HG03521 (cell line): ENCODE results near the gene SUMO2.
"Not testable (repeated sequence)": the region's sequence is repeated elsewhere in the genome, so short reads cannot be mapped to it uniquely, and the experiment has no call there.

Experiments
- ATAC-seq: cut with Tn5 transposase; IDR thresholded peaks from one replicate; pipeline ENCODE4 v1.9.1; 2021; ENCODE audit warnings: mild to moderate bottlenecking, moderate library complexity; ENCODE audit not compliant: unreplicated experiment

SUMO2 gene

DNA sequence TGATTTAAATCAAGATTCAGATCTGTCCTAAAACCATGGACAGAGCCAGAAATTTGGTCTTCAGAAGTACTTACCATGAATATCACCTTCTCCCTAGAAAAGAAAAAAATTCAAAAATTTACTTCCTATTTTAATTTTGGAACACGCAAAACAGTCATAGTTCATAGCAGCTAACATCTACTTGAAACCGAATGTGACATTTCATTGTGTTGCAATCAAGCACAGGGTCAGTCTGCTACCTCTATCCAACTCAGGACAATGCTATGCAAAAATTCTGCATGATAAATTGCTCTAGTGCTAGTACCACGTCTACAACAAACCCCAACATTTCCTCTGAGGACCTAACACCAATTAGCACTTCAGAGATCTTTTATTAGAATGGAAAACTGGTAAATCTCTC, 36.2 kb downstream of the SUMO2 start:
- no peak for ATAC-seq

DNA sequence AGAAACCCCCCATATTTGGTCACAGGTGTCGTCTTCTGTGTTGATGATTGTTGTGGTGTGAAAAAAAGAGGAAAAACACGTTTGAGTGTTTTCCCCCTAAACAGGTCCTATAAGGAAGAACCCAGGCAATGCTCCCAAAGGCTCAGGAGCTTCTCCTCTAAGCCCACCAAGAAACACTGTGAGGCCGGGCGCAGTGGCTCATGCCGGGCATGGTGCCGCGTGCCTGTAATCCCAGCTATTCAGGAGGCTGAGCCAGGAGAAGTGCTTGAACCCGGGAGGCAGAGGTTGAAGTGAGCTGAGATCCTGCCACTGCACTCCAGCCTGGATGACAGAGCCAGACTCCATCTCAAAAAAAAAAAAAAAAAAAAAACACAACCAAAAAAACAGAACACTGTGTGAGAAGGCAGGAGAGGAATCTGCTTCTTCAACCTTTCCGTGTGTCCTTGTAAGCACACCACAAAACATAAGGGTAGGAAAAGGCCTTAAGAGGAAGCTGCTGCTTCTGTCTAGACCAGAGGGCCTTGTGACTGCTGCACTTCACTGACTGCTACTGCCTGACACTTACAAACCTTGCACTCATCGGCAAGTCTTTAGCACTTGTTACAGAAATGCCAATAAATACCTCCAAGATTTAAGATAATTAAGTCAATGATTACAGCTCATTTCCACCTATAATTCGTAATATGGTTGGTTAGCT, 37.8 kb downstream of the SUMO2 start:
- ATAC-seq, result no peak

GRCh38 chr17:75142236-75142971, 40.4 kb downstream of the SUMO2 start:
- no peak for ATAC-seq

GRCh38 chr17:75138519-75138918, 44.2 kb downstream of the SUMO2 start:
- no peak for ATAC-seq

DNA sequence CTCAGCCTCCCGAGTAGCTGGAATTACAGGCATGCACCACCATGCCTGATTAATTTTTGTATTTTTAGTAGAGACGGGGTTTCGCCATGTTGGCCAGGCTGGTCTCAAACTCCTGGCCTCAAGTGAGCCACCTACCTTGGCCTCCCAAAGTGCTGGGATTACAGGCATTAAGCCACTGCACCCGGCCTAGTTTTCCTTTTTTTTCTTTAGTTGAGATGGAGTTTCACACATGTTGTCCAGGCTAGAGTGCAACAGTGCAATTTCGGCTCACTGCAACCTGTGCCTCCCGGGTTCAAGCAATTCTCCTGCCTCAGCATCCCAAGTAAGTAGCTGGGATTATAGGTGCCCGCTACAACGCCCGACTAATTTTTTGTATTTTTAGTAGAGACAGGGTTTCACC, 45.0 kb downstream of the SUMO2 start:
- not testable (repeated sequence) for ATAC-seq

GRCh38 chr17:75135946-75136345, 46.8 kb downstream of the SUMO2 start:
- ATAC-seq, result no peak

DNA sequence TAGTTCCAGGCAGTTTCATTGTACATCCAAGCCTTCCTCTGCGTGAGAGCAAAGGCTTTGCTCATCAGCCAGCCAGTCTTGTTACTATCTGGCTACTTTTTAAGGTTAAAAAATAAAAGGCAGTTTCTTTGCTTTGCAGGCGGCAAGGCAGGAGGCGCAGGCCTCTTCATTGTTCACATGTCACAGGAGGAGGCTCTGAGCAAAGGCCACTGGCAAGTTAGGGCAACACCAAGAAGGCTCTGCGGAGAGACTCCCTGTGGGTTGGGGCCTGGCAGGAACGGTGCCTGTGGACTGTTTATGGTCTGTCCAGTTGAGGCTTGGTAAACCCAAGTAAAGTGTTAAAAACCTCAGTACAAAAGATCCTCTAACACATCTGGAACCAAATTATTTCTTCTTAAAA, 47.3 kb downstream of the SUMO2 start:
- ATAC-seq, result no peak

DNA sequence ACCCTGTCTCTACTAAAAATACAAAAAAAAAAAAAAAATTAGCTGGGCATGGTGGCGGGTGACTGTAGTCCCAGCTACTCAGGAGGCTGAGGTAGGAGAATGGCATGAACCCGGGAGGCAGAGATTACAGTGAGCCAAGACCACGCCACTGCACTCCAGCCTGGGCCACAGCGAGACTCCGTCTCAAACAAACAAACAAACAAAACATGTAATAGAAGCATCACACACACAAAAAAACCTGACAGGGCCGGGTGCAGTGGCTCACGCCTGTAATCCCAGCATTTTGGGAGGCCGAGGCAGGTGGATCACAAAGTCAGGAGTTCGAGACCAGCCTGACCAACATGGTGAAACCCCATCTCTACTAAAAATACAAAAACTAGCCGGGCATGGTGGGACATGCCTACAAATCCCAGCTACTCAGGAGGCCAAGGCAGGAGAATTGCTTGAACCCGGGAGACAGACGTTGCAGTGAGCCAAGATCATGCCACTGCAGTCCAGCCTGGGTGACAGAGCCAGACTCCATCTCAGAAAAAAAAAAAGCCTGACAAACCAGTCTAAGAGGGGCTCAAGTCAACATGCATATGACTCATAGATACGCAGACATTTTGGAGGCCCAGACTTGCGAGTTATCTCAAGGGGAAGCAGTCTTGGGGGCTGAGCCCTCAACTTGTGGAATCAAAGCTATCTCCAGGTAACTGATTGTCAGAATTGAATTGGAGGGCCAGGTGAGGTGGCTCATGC, 49.0 kb downstream of the SUMO2 start:
- not testable (repeated sequence) for ATAC-seq

DNA sequence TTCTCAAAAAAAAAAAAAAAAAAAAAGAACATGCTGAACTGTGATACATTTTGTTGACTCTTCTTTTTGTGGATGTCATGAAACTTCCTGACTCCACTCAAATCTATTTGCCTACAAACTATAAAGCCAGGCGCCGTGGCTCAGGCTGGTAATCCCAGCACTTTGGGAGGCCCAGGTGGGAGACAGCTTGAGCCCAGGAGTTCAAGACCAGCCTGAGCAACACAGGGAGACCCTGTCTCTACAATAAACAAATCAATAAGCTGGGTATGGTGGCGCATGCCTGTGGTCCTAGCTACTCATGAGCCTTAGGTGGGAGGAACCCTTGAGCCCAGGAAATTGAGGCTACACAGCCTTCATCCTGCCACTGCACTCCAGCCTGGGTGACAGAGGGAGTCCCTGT, 49.8 kb downstream of the SUMO2 start:
- ATAC-seq, result no peak

- not testable (repeated sequence) for ATAC-seq
Measured at GRCh38 chr17:75132018-75133000, 50.5 kb downstream of the SUMO2 start.

GRCh38 chr17:75131278-75132017, 51.3 kb downstream of the SUMO2 start, which contains the start of gene NT5C:
Gene NT5C, minus strand, starts transcription at chr17:75131742. Its CDS starts 35 bp downstream, at chr17:75131707.
- peak; percentile 75 for ATAC-seq

GRCh38 chr17:75130632-75131277, 52.0 kb downstream of the SUMO2 start:
- ATAC-seq, result peak; percentile 7

- no peak for ATAC-seq
Measured at GRCh38 chr17:75130059-75130631, 52.6 kb downstream of the SUMO2 start.

- ATAC-seq, result no peak
Measured at GRCh38 chr17:75129576-75129975, 53.2 kb downstream of the SUMO2 start.

DNA sequence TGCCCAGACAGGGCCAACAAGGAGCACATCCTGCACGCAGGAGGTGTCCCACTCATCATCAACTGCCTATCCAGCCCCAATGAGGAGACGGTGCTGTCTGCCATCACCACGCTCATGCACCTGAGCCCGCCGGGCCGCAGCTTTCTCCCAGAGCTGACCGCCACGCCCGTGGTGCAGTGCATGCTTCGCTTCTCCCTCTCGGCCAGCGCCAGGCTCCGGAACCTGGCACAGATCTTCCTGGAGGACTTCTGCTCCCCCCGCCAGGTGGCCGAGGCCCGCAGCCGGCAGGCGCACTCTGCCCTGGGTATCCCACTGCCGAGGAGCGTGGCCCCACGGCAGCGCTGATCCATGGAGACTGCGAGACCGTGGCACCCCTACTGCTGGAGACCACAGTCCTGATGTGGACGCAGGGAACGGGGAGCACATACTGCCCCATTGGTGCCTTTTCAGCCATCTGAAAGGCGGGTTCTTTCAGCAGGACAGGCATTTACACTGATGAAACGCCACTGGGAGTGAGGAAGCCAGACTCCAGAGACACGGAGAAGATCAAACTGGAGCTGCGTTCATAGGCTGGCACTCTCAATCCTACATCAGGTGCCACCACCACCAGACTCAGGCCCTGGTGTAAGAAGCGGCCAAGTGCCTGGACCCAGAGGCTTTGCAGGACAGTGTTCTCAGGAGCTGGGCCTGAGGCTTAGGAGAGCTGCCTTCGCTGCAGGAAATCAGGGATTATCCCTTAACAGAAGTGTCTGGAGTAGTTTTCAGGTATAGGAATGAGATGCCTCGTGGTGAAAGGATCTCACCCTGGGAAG, 53.9 kb downstream of the SUMO2 start:
- ATAC-seq, result no peak

DNA sequence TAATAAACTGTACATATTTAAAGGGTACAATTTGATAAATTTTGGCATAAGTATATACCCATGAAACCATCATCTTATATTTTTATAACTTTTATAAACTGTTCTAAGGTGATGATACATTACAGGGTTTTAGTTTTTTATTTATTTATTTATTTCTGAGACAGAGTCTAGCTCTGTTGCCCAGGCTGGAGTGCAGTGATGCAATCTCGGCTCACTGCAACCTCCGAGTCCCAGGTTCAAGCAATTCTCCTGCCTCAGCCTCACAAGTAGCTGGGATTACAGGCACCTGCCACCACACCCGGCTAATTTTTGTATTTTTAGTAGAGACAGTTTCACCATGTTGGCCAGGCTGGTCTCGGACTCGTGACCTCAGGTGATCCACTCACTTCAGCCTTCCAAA, 54.8 kb downstream of the SUMO2 start:
- ATAC-seq, result not testable (repeated sequence)

DNA sequence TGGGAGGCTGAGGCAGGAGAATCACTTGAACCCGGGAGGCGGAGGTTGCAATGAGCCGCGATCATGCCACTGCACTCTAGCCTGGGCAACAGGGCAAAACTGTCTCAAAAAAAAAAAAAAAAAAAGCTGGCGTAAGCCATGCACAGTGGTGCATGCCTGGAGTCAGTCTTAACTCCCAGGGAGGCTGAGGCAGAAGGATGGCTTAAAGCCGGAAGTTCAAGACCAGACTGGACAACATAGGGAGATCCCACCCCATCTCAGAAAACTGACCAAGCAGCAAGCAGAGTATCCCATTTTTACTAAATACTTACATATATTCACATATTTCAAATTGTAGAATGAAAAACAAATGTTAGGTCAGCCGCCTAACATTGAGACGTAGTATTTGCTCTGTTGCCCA, 55.8 kb downstream of the SUMO2 start:
- ATAC-seq, result no peak

DNA sequence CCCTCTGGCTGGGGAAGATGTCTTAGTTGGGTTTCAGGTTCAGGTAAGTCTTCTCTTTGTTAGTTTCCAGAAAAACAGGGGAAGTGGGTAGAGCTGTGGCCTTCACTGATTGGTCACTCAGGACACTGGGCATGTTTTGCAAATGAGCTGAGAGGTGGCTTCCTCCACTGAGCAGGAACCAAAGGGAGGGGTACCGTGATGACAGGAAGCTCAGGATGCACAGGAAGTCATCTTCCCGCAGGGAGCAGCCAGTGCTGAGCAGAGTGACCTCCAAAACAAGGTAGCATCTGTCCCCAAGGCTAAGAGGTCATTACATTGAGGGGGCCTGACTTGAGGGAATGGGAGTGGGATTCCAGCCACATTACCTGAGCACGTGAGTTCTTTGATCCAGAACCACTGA, 56.8 kb downstream of the SUMO2 start:
- ATAC-seq, result no peak
